OCI-LY3 (cell line): ENCODE results near the gene XKR7.

Experiments
- EZH2phosphoT487 ChIP-seq: fragments of 200-600 bp; shearing (Covaris generic); IDR thresholded peaks from 2 replicates; pipeline ENCODE4 v1.6.1; 2018; ENCODE audit warnings: antibody characterized with exemption, mixed run types, low read depth
- TF ChIP-seq, protein P1 (sequence below): fragments of 200-600, 300-600 bp; sonication (generic); IDR thresholded peaks from 2 replicates; pipeline ENCODE4 v1.5.1; 2014; ENCODE audit warnings: antibody characterized with exemption, low read length, low read depth

DNA sequence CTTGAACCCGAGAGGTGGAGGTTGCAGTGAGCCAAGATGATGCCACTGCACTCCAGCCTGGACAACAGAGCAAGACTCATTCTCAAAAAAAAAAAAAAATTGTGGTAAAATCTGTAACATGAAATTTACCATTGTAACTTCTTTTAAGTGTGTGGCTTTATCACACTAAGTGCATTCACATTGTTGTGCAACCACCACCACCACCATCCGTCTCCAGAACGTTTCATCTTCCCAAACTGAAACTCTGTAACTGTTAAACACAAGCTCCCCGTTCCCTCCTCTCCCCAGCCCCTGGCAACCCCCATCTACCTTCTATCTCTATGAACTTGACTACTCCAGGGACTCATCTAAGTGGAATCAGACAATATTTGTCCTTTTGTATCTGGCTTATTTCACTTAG is 45.8 kb upstream of the XKR7 start:
- TF ChIP-seq, protein P1, sequence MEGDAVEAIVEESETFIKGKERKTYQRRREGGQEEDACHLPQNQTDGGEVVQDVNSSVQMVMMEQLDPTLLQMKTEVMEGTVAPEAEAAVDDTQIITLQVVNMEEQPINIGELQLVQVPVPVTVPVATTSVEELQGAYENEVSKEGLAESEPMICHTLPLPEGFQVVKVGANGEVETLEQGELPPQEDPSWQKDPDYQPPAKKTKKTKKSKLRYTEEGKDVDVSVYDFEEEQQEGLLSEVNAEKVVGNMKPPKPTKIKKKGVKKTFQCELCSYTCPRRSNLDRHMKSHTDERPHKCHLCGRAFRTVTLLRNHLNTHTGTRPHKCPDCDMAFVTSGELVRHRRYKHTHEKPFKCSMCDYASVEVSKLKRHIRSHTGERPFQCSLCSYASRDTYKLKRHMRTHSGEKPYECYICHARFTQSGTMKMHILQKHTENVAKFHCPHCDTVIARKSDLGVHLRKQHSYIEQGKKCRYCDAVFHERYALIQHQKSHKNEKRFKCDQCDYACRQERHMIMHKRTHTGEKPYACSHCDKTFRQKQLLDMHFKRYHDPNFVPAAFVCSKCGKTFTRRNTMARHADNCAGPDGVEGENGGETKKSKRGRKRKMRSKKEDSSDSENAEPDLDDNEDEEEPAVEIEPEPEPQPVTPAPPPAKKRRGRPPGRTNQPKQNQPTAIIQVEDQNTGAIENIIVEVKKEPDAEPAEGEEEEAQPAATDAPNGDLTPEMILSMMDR, result no peak
- no peak for TF ChIP-seq EZH2phosphoT487
